GM12878 (cell line): Measurements from ENCODE around the gene PRKCB. TPM values are rescaled to one million over a fixed set of nuclear protein-coding genes. Genes with fewer than 3 reads are reported as not detected.

Experiments used
- ATAC-seq: fragments of 200-7000 bp; cut with Tn5 transposase; 3 replicates; pipeline ENCODE4 v1.9.1; 2020; ENCODE audit warnings: mild to moderate bottlenecking, moderate library complexity
- BruUV-seq: library from RNA; stranded (reverse); fragments of 400-500 nt; replicated peaks from 2 replicates; lab custom pipeline; 2021; lab: Mats Ljungman, UMichigan
- CTCF ChIA-PET: fragments of 300-600 bp; sonication (Branson Sonifier 250); formaldehyde crosslinking; extraction: SDS; loops from one replicate; lab custom pipeline; 2021; ENCODE audit warnings: inconsistent platforms; lab: Yijun Ruan, JAX
- POLR2A ChIA-PET: fragments of 350-600 bp; formaldehyde crosslinking; extraction: SDS; loops from one replicate; lab custom pipeline; 2021; ENCODE audit warnings: inconsistent platforms; lab: Charles Lee
- RAD21 ChIA-PET: fragments of 300-600 bp; sonication (Branson Sonifier 250); formaldehyde crosslinking; loops from one replicate; lab custom pipeline; 2023; ENCODE audit warnings: antibody characterized with exemption; ENCODE audit not compliant: unreplicated experiment; lab: Charles Lee
- SMC1A ChIA-PET: fragments of 300-600 bp; sonication (Branson Sonifier 250); formaldehyde crosslinking; loops from one replicate; lab custom pipeline; 2023; ENCODE audit not compliant: unreplicated experiment, uncharacterized antibody; lab: Charles Lee
- DNase-seq: peaks from one replicate; pipeline ENCODE4 v3.0.0-alpha.2; 2011; ENCODE audit warnings: low read depth, low spot score
- FAIRE-seq: peaks from 3 replicates; lab custom pipeline; 2011; peaks lifted over from hg19 to GRCh38; lab: Jason Lieb, UNC
- H2AFZ ChIP-seq: 2 replicates; pipeline ENCODE4 v1.6.0; 2011; ENCODE audit warnings: low read depth, low read length, control low read depth; ENCODE audit not compliant: control insufficient read depth
- H3K27ac ChIP-seq: 2 replicates; pipeline ENCODE4 v1.5.1; 2011; ENCODE audit warnings: control low read depth; ENCODE audit not compliant: control insufficient read depth, insufficient read depth
- H3K27me3 ChIP-seq, 2 experiments: replicated peaks in 1 of 2; 2 replicates each; pipeline versions ENCODE4 v1.6.0 to v1.6.1; 2011; ENCODE audit warnings: low read length in 1 of 2; ENCODE audit not compliant: control insufficient read depth in 2 of 2, insufficient read depth in 2 of 2
- H3K36me3 ChIP-seq, 2 experiments: 2 replicates each; pipeline ENCODE4 v1.5.1; 2011; ENCODE audit warnings: low read length in 1 of 2; ENCODE audit not compliant: control insufficient read depth in 2 of 2, insufficient read depth in 2 of 2
- H3K4me1 ChIP-seq: 2 replicates; pipeline ENCODE4 v1.6.1; 2011; ENCODE audit warnings: mild to moderate bottlenecking, low read length, moderate library complexity, mixed read lengths; ENCODE audit not compliant: control insufficient read depth, insufficient read depth
- H3K4me2 ChIP-seq: 2 replicates; pipeline ENCODE4 v1.6.0; 2011; ENCODE audit warnings: control low read depth; ENCODE audit not compliant: control insufficient read depth, insufficient read depth
- H3K4me3 ChIP-seq: fragments of 200-600 bp; sonication (generic); 2 replicates; pipeline ENCODE4 v1.5.1; 2016
- H3K79me2 ChIP-seq: 2 replicates; pipeline ENCODE4 v1.6.0; 2011; ENCODE audit warnings: low read length; ENCODE audit not compliant: control insufficient read depth, insufficient read depth
- H3K9ac ChIP-seq: 2 replicates; pipeline ENCODE4 v1.8.0; 2011; ENCODE audit warnings: low read length, control low read depth, mixed read lengths; ENCODE audit not compliant: control insufficient read depth, insufficient read depth
- H3K9me3 ChIP-seq: replicated peaks from 3 replicates; pipeline ENCODE4 v1.5.1; 2011; ENCODE audit warnings: mild to moderate bottlenecking, low read length; ENCODE audit not compliant: control insufficient read depth, insufficient read depth
- H4K20me1 ChIP-seq: 2 replicates; pipeline ENCODE4 v1.6.0; 2011; ENCODE audit not compliant: control insufficient read depth, insufficient read depth
- WGBS: methylation state at CpG from one replicate; pipeline ENCODE4 v1.1.6; 2016; ENCODE audit warnings: low lambda C conversion rate; ENCODE audit not compliant: insufficient replicate concordance, insufficient coverage; ENCODE audit errors: missing lambda C conversion rate; 5-methylcytosine and 5-hydroxymethylcytosine counted together
- in situ Hi-C: fragments of 300-500 bp; cut with MboI; formaldehyde crosslinking; loops from 9 replicates; pipeline ENCODE4 v1.14.3; 2018; ENCODE audit warnings: mixed read lengths
- intact Hi-C: fragments of 100-400 bp; cut with micrococcal nuclease; formaldehyde crosslinking; loops from one replicate; pipeline ENCODE4 v1.14.2; 2022; ENCODE audit not compliant: unreplicated experiment
- polyA plus RNA-seq, 11 experiments: library from polyadenylated mRNA; depleted of rRNA in 4 of 11; unstranded in 6 of 11; stranded (reverse) in 5 of 11; fragments of >200 nt; fragmentation: Nextera tagmentation in 4 of 11; fragmentation: Illumina TruSeq in 1 of 11; extraction: Ambion mirVana in 4 of 11; extraction: Trizol in 1 of 11; gene quantifications; 1 replicate in 1 of 11; 2 replicates in 10 of 11; pipeline versions ENCODE4 v1.2.1 to v1.2.3, GENCODE V29; 2011 to 2016; ENCODE audit warnings: inconsistent platforms in 2 of 11, missing spikeins in 2 of 11, low read depth in 1 of 11
- total RNA-seq, 4 experiments: library from RNA; depleted of rRNA in 3 of 4; stranded (reverse); fragments of >200 nt in 3 of 4; fragmentation: Illumina TruSeq in 1 of 4; extraction: Trizol in 1 of 4; gene quantifications; 2 replicates each; pipeline versions ENCODE4 v1.2.1 to v1.2.3, GENCODE V29; 2013 to 2021
- TF ChIP-seq, protein P1 (sequence below): IDR thresholded peaks from 2 replicates; pipeline ENCODE4 v1.6.1; 2012; ENCODE audit warnings: low read depth, low read length, improper control_type of control experiment
- TF ChIP-seq, protein P2 (sequence below): fragments of 450-650 bp; IDR thresholded peaks from 2 replicates; pipeline ENCODE4 v1.6.1; 2016; ENCODE audit warnings: mild to moderate bottlenecking, moderate library complexity, borderline replicate concordance

Gene PRKCB
- total and polyA plus RNA-seq, 10 of the 15 experiments (the other 5 are each of a cell fraction or from before 2014, with no cell fraction given) = 21.4 to 158 (median 97.3) TPM

DNA sequence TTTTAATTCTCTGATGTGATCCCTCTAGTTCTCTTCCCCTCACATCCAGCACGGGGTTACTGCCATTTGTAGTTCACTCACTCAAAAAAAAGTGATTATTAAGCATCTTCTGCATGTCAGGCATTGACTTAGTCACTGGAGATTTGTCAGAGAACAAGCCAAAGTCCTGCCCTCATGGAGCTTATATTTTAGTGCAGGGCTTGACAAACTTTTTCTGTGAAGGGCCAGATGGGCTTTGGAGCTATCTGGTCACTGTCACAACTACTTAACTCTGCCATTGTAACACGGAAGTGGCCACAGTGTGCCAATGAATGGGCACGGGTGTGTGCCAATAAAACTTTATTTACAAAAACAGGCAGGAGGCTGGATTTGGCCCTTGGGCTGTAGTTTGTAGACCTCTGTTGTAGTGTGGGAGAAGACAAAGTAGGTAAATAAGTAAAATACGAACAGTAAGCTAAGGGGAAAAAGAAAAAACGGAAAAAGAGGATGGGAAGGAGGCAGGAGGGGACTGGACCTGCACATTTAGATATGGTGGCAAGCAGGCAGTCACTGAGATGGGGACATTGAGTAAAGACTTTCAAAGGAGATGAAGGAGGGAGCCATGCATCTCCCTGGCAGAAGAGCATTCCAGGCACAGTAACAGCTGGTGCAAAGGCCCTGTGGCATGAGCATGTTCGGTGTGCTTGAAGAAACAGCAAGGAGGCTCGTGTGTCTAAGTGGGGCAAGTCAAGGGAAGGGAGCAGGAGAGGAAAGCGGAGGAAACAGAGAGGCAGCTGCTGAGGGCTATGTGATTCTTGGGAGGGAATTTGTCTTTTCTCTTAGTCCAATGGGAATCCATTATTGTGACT lies 217.5 kb downstream of the PRKCB start:
- intact Hi-C loops (no loop called here), in situ Hi-C loops (no loop called here)
- CTCF ChIA-PET = interaction anchor here (0.6 to 2.8 kb wide), 5 partner anchors 11 to 253 kb away, joined by 3 to 10 read pairs (median 3); no protein-coding TSS in a partner anchor
- Histone ChIP-seq H3K9ac (no peak overlapping the region), H3K9me3 (no peaks in the 10 kb centered on the region), H3K4me3 (no peak overlapping the region), H3K4me2 (no peak overlapping the region), H4K20me1 (no peaks in the 10 kb centered on the region; the same call in 1 of the 2 replicates), H3K27me3 (no peaks in the 10 kb centered on the region), H3K4me1 (no peaks in the 10 kb centered on the region), H3K36me3 (peaks cover 5 to 47% of the 10 kb centered on the region in 2 experiments), H2AFZ (no peak overlapping the region), H3K79me2 (no peaks in the 10 kb centered on the region), H3K27ac (no peak overlapping the region)
- POLR2A ChIA-PET = no interaction called here
- no TSS peak for BruUV-seq
- ATAC-seq (no peak), DNase-seq (no peak), FAIRE-seq (no peak)
- 88% methylated on average over 8 of the region's 8 CpGs for WGBS
- RAD21 ChIA-PET = no interaction called here
- TF ChIP-seq, protein P1, sequence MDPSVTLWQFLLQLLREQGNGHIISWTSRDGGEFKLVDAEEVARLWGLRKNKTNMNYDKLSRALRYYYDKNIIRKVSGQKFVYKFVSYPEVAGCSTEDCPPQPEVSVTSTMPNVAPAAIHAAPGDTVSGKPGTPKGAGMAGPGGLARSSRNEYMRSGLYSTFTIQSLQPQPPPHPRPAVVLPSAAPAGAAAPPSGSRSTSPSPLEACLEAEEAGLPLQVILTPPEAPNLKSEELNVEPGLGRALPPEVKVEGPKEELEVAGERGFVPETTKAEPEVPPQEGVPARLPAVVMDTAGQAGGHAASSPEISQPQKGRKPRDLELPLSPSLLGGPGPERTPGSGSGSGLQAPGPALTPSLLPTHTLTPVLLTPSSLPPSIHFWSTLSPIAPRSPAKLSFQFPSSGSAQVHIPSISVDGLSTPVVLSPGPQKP = no peak
- TF ChIP-seq, protein P2, sequence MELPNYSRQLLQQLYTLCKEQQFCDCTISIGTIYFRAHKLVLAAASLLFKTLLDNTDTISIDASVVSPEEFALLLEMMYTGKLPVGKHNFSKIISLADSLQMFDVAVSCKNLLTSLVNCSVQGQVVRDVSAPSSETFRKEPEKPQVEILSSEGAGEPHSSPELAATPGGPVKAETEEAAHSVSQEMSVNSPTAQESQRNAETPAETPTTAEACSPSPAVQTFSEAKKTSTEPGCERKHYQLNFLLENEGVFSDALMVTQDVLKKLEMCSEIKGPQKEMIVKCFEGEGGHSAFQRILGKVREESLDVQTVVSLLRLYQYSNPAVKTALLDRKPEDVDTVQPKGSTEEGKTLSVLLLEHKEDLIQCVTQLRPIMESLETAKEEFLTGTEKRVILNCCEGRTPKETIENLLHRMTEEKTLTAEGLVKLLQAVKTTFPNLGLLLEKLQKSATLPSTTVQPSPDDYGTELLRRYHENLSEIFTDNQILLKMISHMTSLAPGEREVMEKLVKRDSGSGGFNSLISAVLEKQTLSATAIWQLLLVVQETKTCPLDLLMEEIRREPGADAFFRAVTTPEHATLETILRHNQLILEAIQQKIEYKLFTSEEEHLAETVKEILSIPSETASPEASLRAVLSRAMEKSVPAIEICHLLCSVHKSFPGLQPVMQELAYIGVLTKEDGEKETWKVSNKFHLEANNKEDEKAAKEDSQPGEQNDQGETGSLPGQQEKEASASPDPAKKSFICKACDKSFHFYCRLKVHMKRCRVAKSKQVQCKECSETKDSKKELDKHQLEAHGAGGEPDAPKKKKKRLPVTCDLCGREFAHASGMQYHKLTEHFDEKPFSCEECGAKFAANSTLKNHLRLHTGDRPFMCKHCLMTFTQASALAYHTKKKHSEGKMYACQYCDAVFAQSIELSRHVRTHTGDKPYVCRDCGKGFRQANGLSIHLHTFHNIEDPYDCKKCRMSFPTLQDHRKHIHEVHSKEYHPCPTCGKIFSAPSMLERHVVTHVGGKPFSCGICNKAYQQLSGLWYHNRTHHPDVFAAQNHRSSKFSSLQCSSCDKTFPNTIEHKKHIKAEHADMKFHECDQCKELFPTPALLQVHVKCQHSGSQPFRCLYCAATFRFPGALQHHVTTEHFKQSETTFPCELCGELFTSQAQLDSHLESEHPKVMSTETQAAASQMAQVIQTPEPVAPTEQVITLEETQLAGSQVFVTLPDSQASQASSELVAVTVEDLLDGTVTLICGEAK = peak; percentile 82
- SMC1A ChIA-PET = no interaction called here
